ENCODE results near the gene UTP11.

UTP11 gene

DNA sequence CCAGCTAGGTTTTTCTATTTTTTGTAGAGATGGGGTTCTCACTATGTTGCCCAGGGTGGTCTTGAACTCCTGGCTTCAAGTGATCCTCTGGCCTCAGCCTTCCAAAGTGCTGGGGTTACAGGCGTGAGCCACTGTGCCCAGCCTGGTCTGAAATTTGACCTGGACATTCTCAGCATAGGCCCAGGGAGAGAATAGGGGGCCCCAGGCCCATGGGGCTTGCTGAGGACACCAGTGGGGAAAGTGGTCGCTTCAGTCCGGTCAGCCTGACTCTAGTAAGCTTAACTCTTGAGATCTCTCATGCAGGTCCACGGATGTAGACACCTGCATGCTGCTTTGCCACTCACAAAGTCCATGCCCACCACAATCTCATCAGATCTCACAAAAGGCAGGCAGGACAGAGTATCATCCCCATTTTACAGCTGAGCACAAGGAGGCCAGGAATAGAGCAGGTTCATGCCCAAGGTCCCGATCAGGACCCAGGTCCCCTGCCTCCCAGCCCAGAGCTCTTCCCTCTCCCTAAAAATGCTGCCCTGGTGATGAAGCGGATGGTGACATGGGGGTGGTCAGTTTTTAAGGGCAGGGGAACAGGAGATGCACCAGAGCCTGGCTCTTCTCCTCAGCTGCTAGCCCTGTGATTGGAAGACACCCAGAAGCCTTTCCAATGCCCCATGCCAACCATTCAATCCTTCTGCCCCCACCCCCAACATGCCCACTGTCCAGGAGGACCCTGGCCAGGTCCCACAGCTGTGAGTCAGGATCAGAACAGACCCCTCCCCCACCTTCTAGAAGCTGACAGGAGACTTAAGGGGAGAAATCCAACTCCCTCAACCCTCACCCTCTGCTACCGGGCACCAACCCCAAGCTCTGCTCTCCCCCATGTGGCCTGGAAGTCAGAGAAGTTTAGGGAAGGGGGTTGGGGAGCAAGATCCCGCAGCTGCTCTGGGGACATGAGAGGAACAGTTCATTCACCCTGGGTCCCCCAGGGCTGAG is 9.0 kb upstream of the UTP11 start:
- 81 to 85% methylated on average over 8 of the region's 8 CpGs for WGBS, 2 experiments
- Histone ChIP-seq H3K36me3 (ENCODE audit: control insufficient read depth, insufficient read depth, low read length) (no peaks in the 10 kb centered on the region), H3K27ac (ENCODE audit: insufficient read depth, low read depth, low read length, poor library complexity, severe bottlenecking) (no peak overlapping the region), H3K4me3 (ENCODE audit: insufficient read depth, low read depth, low read length) (peak overlapping the region; percentile 50), H3K27me3 (ENCODE audit: control insufficient read depth, insufficient read depth, low read length, poor library complexity, severe bottlenecking) (no peaks in the 10 kb centered on the region), H3K9me3 (ENCODE audit: control insufficient read depth, low read length) (no peaks in the 10 kb centered on the region), H3K4me1 (ENCODE audit: control insufficient read depth, insufficient read depth, low read length) (peaks cover 41% of the 10 kb centered on the region)

DNA sequence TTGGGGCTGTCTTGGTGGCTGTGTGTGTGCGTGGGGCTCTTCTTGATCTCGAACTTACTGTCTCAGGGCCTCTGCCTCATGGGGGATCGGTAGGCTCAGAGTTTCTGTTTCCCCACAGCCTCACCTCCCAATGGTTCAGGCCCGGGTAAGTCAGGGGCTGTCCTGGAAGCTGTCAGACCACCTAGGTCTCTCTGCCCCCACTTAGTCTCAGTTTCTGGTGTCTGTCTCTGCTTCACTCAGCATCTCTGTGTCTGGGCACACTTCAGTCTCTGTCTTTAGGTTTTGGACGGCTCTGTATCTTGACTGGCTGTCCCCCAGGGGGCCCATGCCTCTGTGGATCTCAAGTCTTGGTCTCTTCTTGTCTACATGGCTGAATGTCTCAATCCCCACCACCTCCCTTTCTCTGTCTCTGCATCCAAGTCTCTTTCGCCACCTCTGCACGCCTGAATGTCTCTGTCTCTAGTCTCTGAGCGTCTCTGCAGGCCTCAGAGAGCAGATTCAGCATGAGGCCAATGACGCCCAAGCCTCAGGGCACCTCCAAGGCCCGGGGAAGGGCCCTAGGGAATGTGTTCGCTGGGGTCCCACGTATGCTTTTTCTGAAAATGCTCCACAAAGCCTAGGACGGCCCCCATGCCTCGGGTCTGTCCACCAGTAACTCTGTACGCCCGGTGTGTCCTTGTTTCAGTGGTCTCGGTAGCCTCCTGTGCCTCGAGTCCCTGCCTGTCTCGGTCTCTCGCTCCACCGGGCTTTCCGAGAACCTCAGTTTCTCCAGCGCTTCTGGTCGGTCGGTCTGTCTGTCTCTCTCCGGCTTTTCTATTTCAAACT is 8.0 kb upstream of the UTP11 start:
- no peaks in the 10 kb centered on the region for H3K9me3 ChIP-seq (ENCODE audit: control insufficient read depth, low read length)
- peaks cover 47% of the 10 kb centered on the region for H3K4me1 ChIP-seq (ENCODE audit: control insufficient read depth, insufficient read depth, low read length)
- H3K27ac ChIP-seq (ENCODE audit: insufficient read depth, low read depth, low read length, poor library complexity, severe bottlenecking) = no peak overlapping the region
- WGBS, 2 experiments = 11 to 12% methylated on average over 26 of the region's 26 CpGs
- H3K27me3 ChIP-seq (ENCODE audit: control insufficient read depth, insufficient read depth, low read length, poor library complexity, severe bottlenecking) = no peaks in the 10 kb centered on the region
- H3K4me3 ChIP-seq (ENCODE audit: insufficient read depth, low read depth, low read length) = peak overlapping the region; percentile 50
- no peaks in the 10 kb centered on the region for H3K36me3 ChIP-seq (ENCODE audit: control insufficient read depth, insufficient read depth, low read length)

GRCh38 chr1:38005195-38006007 is 7.1 kb upstream of the UTP11 start, which contains the start of gene FHL3:
TSS of gene FHL3 (minus strand) at chr1:38005514. CDS start at chr1:37999412, 6,102 bp downstream.
- H3K4me1 ChIP-seq (ENCODE audit: control insufficient read depth, insufficient read depth, low read length) = peaks cover 37% of the 10 kb centered on the region
- H3K27me3 ChIP-seq (ENCODE audit: control insufficient read depth, insufficient read depth, low read length, poor library complexity, severe bottlenecking) = no peaks in the 10 kb centered on the region
- WGBS, 2 experiments = 2% methylated on average over 72 to 79 of the region's 83 CpGs
- peak within 1 kb of the TSS; percentile 50 for H3K4me3 ChIP-seq (ENCODE audit: insufficient read depth, low read depth, low read length)
- H3K36me3 ChIP-seq (ENCODE audit: control insufficient read depth, insufficient read depth, low read length) = no peaks in the 10 kb centered on the region
- H3K9me3 ChIP-seq (ENCODE audit: control insufficient read depth, low read length) = no peaks in the 10 kb centered on the region
- no peak within 1 kb of the TSS for H3K27ac ChIP-seq (ENCODE audit: insufficient read depth, low read depth, low read length, poor library complexity, severe bottlenecking)

GRCh38 chr1:38006008-38006828 is 6.3 kb upstream of the UTP11 start:
- WGBS, 2 experiments = 71 to 74% methylated on average over 12 of the region's 12 CpGs
- Histone ChIP-seq H3K9me3 (ENCODE audit: control insufficient read depth, low read length) (no peaks in the 10 kb centered on the region), H3K4me3 (ENCODE audit: insufficient read depth, low read depth, low read length) (peak overlapping the region; percentile 34), H3K4me1 (ENCODE audit: control insufficient read depth, insufficient read depth, low read length) (peaks cover 29% of the 10 kb centered on the region), H3K27ac (ENCODE audit: insufficient read depth, low read depth, low read length, poor library complexity, severe bottlenecking) (no peak overlapping the region), H3K36me3 (ENCODE audit: control insufficient read depth, insufficient read depth, low read length) (no peaks in the 10 kb centered on the region), H3K27me3 (ENCODE audit: control insufficient read depth, insufficient read depth, low read length, poor library complexity, severe bottlenecking) (no peaks in the 10 kb centered on the region)

DNA sequence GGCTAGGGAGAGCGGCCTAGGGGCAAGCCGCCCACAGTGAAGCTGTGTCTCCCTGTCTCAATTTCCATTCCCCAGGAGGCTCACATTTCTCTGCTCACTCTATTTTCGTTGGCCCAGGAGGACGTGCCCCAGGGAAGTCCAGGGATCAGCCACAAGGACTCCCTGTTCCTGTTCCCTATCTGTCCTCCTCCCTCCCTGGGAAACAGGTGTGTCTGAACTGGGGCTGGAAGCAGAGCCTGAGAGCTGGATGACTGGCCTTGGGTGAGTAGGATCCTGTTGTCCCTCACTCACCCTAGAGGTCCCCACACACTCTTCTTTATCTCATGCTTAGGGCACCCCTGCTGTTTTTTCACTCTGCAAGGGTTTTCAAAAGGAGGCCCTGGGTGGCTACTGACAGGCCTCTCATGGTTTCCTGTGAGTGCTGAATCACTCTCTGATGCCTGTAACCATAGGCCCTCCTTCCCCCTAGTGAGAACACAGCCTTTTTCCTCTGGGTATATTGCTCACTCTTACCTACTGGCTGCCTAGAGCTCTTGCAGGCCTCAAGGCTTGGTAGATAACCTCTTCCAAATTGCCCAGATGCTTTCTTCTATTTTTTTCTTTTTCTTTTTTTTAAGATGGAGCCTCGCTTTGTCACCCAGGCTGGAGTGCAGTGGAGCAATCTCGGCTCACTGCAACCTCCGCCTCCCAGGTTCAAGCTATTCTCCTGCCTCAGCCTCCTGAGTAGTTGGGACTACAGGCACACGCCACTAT is 3.3 kb upstream of the UTP11 start:
- Histone ChIP-seq H3K27me3 (ENCODE audit: control insufficient read depth, insufficient read depth, low read length, poor library complexity, severe bottlenecking) (no peaks in the 10 kb centered on the region), H3K4me1 (ENCODE audit: control insufficient read depth, insufficient read depth, low read length) (peaks cover 16% of the 10 kb centered on the region), H3K4me3 (ENCODE audit: insufficient read depth, low read depth, low read length) (no peak overlapping the region), H3K9me3 (ENCODE audit: control insufficient read depth, low read length) (no peaks in the 10 kb centered on the region), H3K27ac (ENCODE audit: insufficient read depth, low read depth, low read length, poor library complexity, severe bottlenecking) (peak overlapping the region; percentile 11), H3K36me3 (ENCODE audit: control insufficient read depth, insufficient read depth, low read length) (no peaks in the 10 kb centered on the region)
- 63 to 66% methylated on average over 8 of the region's 8 CpGs for WGBS, 2 experiments

GRCh38 chr1:38009841-38010180 is 2.7 kb upstream of the UTP11 start:
- Histone ChIP-seq H3K36me3 (ENCODE audit: control insufficient read depth, insufficient read depth, low read length) (no peaks in the 10 kb centered on the region), H3K27me3 (ENCODE audit: control insufficient read depth, insufficient read depth, low read length, poor library complexity, severe bottlenecking) (no peaks in the 10 kb centered on the region)

DNA sequence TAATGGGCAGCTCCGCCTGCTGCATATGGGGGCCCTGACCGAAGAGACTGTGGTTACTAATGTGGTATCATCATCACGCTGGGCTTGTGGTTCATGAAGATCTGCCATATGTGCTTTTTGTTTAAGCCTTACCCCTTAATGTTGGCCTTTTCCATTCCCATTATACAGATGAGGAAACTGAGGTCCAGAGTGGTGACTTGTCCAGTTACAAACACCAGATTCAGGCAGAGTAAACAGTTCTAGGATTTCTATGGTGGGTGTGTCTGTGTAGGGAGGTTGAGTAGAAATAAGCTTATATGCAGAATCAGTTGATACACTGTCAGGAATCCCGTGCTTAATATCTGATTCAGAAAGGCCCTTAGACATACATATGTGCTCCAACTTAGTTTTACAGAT is 691 bp downstream of the UTP11 start:
- Histone ChIP-seq H3K27ac (ENCODE audit: insufficient read depth, low read depth, low read length, poor library complexity, severe bottlenecking) (no peak overlapping the region), H3K9me3 (ENCODE audit: control insufficient read depth, low read length) (no peaks in the 10 kb centered on the region), H3K4me3 (ENCODE audit: insufficient read depth, low read depth, low read length) (peak overlapping the region; percentile 92), H3K27me3 (ENCODE audit: control insufficient read depth, insufficient read depth, low read length, poor library complexity, severe bottlenecking) (no peaks in the 10 kb centered on the region), H3K36me3 (ENCODE audit: control insufficient read depth, insufficient read depth, low read length) (peaks cover 10% of the 10 kb centered on the region), H3K4me1 (ENCODE audit: control insufficient read depth, insufficient read depth, low read length) (peaks cover 8% of the 10 kb centered on the region)
- WGBS, 2 experiments = 29 to 32% methylated on average over 4 of the region's 4 CpGs

More at GRCh38 chr1:38009841-38010180, 2.7 kb upstream of the UTP11 start:
- H3K9me3 ChIP-seq (ENCODE audit: control insufficient read depth, low read length) = no peaks in the 10 kb centered on the region
- H3K4me1 ChIP-seq (ENCODE audit: control insufficient read depth, insufficient read depth, low read length) = peaks cover 16% of the 10 kb centered on the region
- H3K4me3 ChIP-seq (ENCODE audit: insufficient read depth, low read depth, low read length) = no peak overlapping the region
- H3K27ac ChIP-seq (ENCODE audit: insufficient read depth, low read depth, low read length, poor library complexity, severe bottlenecking) = no peak overlapping the region
- WGBS, 2 experiments = 77% methylated on average over 6 of the region's 6 CpGs

GRCh38 chr1:38014171-38014570 is 1.6 kb downstream of the UTP11 start:
- 92 to 93% methylated on average over 4 of the region's 4 CpGs for WGBS, 2 experiments
- Histone ChIP-seq H3K27me3 (ENCODE audit: control insufficient read depth, insufficient read depth, low read length, poor library complexity, severe bottlenecking) (no peaks in the 10 kb centered on the region), H3K4me1 (ENCODE audit: control insufficient read depth, insufficient read depth, low read length) (peaks cover 3% of the 10 kb centered on the region), H3K36me3 (ENCODE audit: control insufficient read depth, insufficient read depth, low read length) (peaks cover 12% of the 10 kb centered on the region), H3K4me3 (ENCODE audit: insufficient read depth, low read depth, low read length) (no peak overlapping the region), H3K9me3 (ENCODE audit: control insufficient read depth, low read length) (no peaks in the 10 kb centered on the region), H3K27ac (ENCODE audit: insufficient read depth, low read depth, low read length, poor library complexity, severe bottlenecking) (no peak overlapping the region)

All from ectodermal cell (in vitro differentiated cells).